SK-N-SH (cell line): ENCODE measurements around the gene DPAGT1. TPM values are rescaled to one million over a fixed set of nuclear protein-coding genes. Genes with fewer than 3 reads are reported as not detected.

Experiments
- CTCF ChIA-PET: fragments of 300-600, 350-600 bp; formaldehyde crosslinking; extraction: SDS; loops from one replicate; lab custom pipeline; 2021; lab: Yijun Ruan, JAX
- POLR2A ChIA-PET: fragments of 350-600 bp; sonication (Branson Sonifier 250); formaldehyde crosslinking; extraction: SDS; loops from one replicate; lab custom pipeline; 2020; ENCODE audit warnings: antibody characterized with exemption, inconsistent platforms; lab: Yijun Ruan, JAX
- DNase-seq: peaks from one replicate; pipeline ENCODE4 v3.0.0; 2012
- H2AFZ ChIP-seq: fragments of 200-600 bp; sonication (generic); 2 replicates; pipeline ENCODE4 v1.8.1; 2016; ENCODE audit warnings: antibody characterized with exemption, mild to moderate bottlenecking, low read depth
- H3F3A ChIP-seq: fragments of 200-600 bp; sonication (generic); replicated peaks from 2 replicates; pipeline ENCODE3; 2016; ENCODE audit warnings: antibody characterized with exemption, mild to moderate bottlenecking; ENCODE audit not compliant: insufficient read depth
- H3K27ac ChIP-seq, 2 experiments: fragments of 200-500 bp in 1 of 2; fragments of 200-600 bp in 1 of 2; sonication (Bioruptor generic) in 1 of 2; sonication (generic), shearing (Covaris generic) in 1 of 2; 2 replicates each; pipeline versions ENCODE4 v1.5.1 to v1.6.1; 2014 to 2016; ENCODE audit warnings: low read depth in 2 of 2, inconsistent platforms in 1 of 2, low read length in 1 of 2, mild to moderate bottlenecking in 1 of 2, mixed read lengths in 1 of 2
- H3K27me3 ChIP-seq: fragments of 200-600 bp; sonication (generic), shearing (Covaris generic); 2 replicates; pipeline ENCODE4 v1.6.1; 2016; ENCODE audit warnings: mixed run types; ENCODE audit not compliant: insufficient read depth
- H3K36me3 ChIP-seq, 2 experiments: fragments of 200-500 bp in 1 of 2; fragments of 200-600 bp in 1 of 2; sonication (Bioruptor generic) in 1 of 2; sonication (generic) in 1 of 2; replicated peaks in 1 of 2; 2 replicates each; pipeline versions ENCODE3 to v1.5.1; 2014 to 2016; ENCODE audit warnings: low read length in 1 of 2, mild to moderate bottlenecking in 1 of 2; ENCODE audit not compliant: insufficient read depth in 2 of 2, control insufficient read depth in 1 of 2
- H3K4me1 ChIP-seq, 2 experiments: fragments of 200-500 bp in 1 of 2; fragments of 200-600 bp in 1 of 2; sonication (Bioruptor generic) in 1 of 2; sonication (generic), shearing (Covaris generic) in 1 of 2; 2 replicates each; pipeline versions ENCODE4 v1.5.1 to v1.6.1; 2014 to 2016; ENCODE audit warnings: low read depth in 1 of 2, low read length in 1 of 2, mixed run types in 1 of 2; ENCODE audit not compliant: insufficient read depth in 2 of 2, control insufficient read depth in 1 of 2
- H3K4me2 ChIP-seq: fragments of 200-600 bp; sonication (generic), shearing (Covaris generic); 2 replicates; pipeline ENCODE4 v1.6.1; 2017; ENCODE audit warnings: mixed run types
- H3K4me3 ChIP-seq, 2 experiments: fragments of 200-500 bp in 1 of 2; fragments of 200-600 bp in 1 of 2; sonication (Bioruptor generic) in 1 of 2; sonication (generic), shearing (Covaris generic) in 1 of 2; 2 replicates each; pipeline versions ENCODE4 v1.5.1 to v1.8.1; 2014 to 2016; ENCODE audit warnings: low read depth in 2 of 2, inconsistent platforms in 1 of 2, low read length in 1 of 2, mild to moderate bottlenecking in 1 of 2, mixed read lengths in 1 of 2, moderate library complexity in 1 of 2
- H3K79me2 ChIP-seq: fragments of 200-600 bp; sonication (generic); 2 replicates; pipeline ENCODE4 v1.8.1; 2017; ENCODE audit warnings: mild to moderate bottlenecking; ENCODE audit not compliant: insufficient read depth
- H3K9ac ChIP-seq: fragments of 200-600 bp; sonication (generic); 2 replicates; pipeline ENCODE4 v1.6.1; 2017; ENCODE audit warnings: mixed run types
- H3K9me2 ChIP-seq: fragments of 200-600 bp; sonication (generic); 2 replicates; pipeline ENCODE4 v1.6.1; 2017; ENCODE audit warnings: mixed run types
- H3K9me3 ChIP-seq: fragments of 200-600 bp; sonication (generic); 2 replicates; pipeline ENCODE4 v1.6.1; 2017; ENCODE audit warnings: mixed run types, mild to moderate bottlenecking, moderate library complexity
- H4K20me1 ChIP-seq: fragments of 200-600 bp; sonication (generic); 2 replicates; pipeline ENCODE4 v1.6.1; 2017; ENCODE audit warnings: mild to moderate bottlenecking, mixed run types; ENCODE audit not compliant: insufficient read depth
- EZH2phosphoT487 ChIP-seq: fragments of 200-600 bp; sonication (generic); IDR thresholded peaks from 2 replicates; pipeline ENCODE4 v1.6.1; 2017; ENCODE audit warnings: low read depth, mixed run types, mild to moderate bottlenecking, antibody characterized with exemption, moderate library complexity, borderline replicate concordance
- FOSL2 ChIP-seq: IDR thresholded peaks from 2 replicates; pipeline ENCODE4 v1.4.0; 2012; ENCODE audit warnings: low read depth, mild to moderate bottlenecking, moderate library complexity, borderline replicate concordance
- FOXM1 ChIP-seq: IDR thresholded peaks from 2 replicates; pipeline ENCODE4 v1.4.0; 2012; ENCODE audit warnings: low read depth, mild to moderate bottlenecking
- GATA2 ChIP-seq: sonication (generic); formaldehyde crosslinking; IDR thresholded peaks from 2 replicates; pipeline ENCODE4 v1.5.0; 2020; ENCODE audit warnings: mild to moderate bottlenecking, missing genetic modification reagents
- JUND ChIP-seq: IDR thresholded peaks from 2 replicates; pipeline ENCODE4 v1.4.0; 2012
- MXI1 ChIP-seq: IDR thresholded peaks from 2 replicates; pipeline ENCODE4 v1.6.1; 2012; ENCODE audit warnings: mild to moderate bottlenecking, low read depth, low read length, improper control_type of control experiment
- NFIC ChIP-seq: IDR thresholded peaks from 2 replicates; pipeline ENCODE4 v1.4.0; 2012; ENCODE audit warnings: borderline replicate concordance
- NRF1 ChIP-seq: IDR thresholded peaks from 2 replicates; pipeline ENCODE4 v1.6.1; 2012; ENCODE audit warnings: low read depth, mild to moderate bottlenecking, low read length
- POLR2AphosphoS5 ChIP-seq: IDR thresholded peaks from 2 replicates; pipeline ENCODE4 v1.6.1; 2012; ENCODE audit warnings: low read depth, low read length
- RCOR1 ChIP-seq: fragments of 150-350 bp; IDR thresholded peaks from 2 replicates; pipeline ENCODE4 v1.6.1; 2017; ENCODE audit warnings: antibody characterized with exemption, low read length
- RFX5 ChIP-seq: IDR thresholded peaks from 2 replicates; pipeline ENCODE4 v1.6.1; 2012; ENCODE audit warnings: mild to moderate bottlenecking, improper control_type of control experiment, low read length
- RXRA ChIP-seq: IDR thresholded peaks from 2 replicates; pipeline ENCODE4 v1.4.0; 2012; ENCODE audit warnings: low read depth, mild to moderate bottlenecking, borderline replicate concordance
- SMC3 ChIP-seq: IDR thresholded peaks from 2 replicates; pipeline ENCODE4 v1.6.1; 2012; ENCODE audit warnings: low read depth, low read length, improper control_type of control experiment
- TCF12 ChIP-seq: IDR thresholded peaks from 2 replicates; pipeline ENCODE4 v1.4.0; 2012
- TEAD4 ChIP-seq: IDR thresholded peaks from 2 replicates; pipeline ENCODE4 v1.4.0; 2012; ENCODE audit warnings: mild to moderate bottlenecking, borderline replicate concordance; ENCODE audit not compliant: insufficient read depth
- YY1 ChIP-seq: IDR thresholded peaks from 2 replicates; pipeline ENCODE4 v1.4.0; 2012; ENCODE audit warnings: low read depth, mild to moderate bottlenecking
- WGBS: methylation state at CpG from one replicate; pipeline ENCODE4 v1.1.6; 2017; ENCODE audit warnings: low lambda C conversion rate; 5-methylcytosine and 5-hydroxymethylcytosine counted together
- polyA plus RNA-seq, 3 experiments: library from polyadenylated mRNA; depleted of rRNA; stranded (reverse); fragments of >200 nt; gene quantifications; 2 replicates each; pipeline ENCODE4 v1.2.3, GENCODE V29; 2012
- TF ChIP-seq, protein P1 (sequence below): fragments of 150-350 bp; IDR thresholded peaks from 2 replicates; pipeline ENCODE4 v1.6.1; 2017; ENCODE audit warnings: antibody characterized with exemption, low read length, low read depth, borderline replicate concordance
- TF ChIP-seq, protein P2 (sequence below): IDR thresholded peaks from 2 replicates; pipeline ENCODE4 v1.4.0; 2012; ENCODE audit warnings: low read depth
- TF ChIP-seq, protein P3 (sequence below): IDR thresholded peaks from 2 replicates; pipeline ENCODE4; 2012
- TF ChIP-seq, protein P4 (sequence below): fragments of 200-600 bp; sonication (generic); IDR thresholded peaks from 2 replicates; pipeline ENCODE4 v1.6.1; 2017; ENCODE audit warnings: antibody characterized with exemption, mild to moderate bottlenecking, moderate library complexity

DPAGT1 gene
- polyA plus RNA-seq, 1 of the 3 experiments (the other 2 are of a cell fraction), result 99.5 TPM

DNA sequence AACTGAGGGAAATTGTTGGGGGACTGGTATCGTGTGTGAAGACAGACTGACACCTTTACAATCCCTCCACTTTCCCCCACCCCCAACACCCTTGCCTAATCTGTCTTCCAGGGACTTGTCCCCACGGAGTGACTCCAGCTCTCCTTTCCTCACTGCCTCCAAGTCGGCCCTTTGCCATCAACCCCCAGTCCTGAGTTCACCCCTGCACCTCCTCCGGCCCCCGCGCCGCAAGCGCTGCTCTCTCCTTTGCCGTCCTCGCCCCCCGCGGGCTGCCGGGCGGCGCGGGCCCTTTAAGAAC lies 47.0 kb upstream of the DPAGT1 start:
- POLR2A ChIA-PET, result interaction anchor here (1.0 kb wide), 1 partner anchor 8 kb away, joined by 3 read pairs; no protein-coding TSS in a partner anchor
- no peak overlapping the region for H3K27ac ChIP-seq
- WGBS, result 3% methylated on average over 16 of the region's 16 CpGs
- no peaks in the 10 kb centered on the region for H3K9me3 ChIP-seq
- H3K36me3 ChIP-seq, result no peaks in the 10 kb centered on the region
- CTCF ChIA-PET, result interaction anchor here (0.7 to 2.5 kb wide), 8 partner anchors 9 to 191 kb away, joined by 3 to 11 read pairs (median 5); partner anchors contain the start of genes C2CD2L and DPAGT1
- H3K9ac ChIP-seq, result peak overlapping the region; percentile 49; the same call in 1 of the 2 replicates
- H4K20me1 ChIP-seq, result no peaks in the 10 kb centered on the region
- H3F3A ChIP-seq, result no peaks in the 10 kb centered on the region
- no peak for DNase-seq
- no peaks in the 10 kb centered on the region for H3K79me2 ChIP-seq
- no peaks in the 10 kb centered on the region for H3K9me2 ChIP-seq
- peak overlapping the region; percentile 90 for H2AFZ ChIP-seq
- peaks cover 0 to 13% of the 10 kb centered on the region in 2 experiments; a peak in 1 of 4 replicates for H3K4me1 ChIP-seq
- TF ChIP-seq, protein P1, sequence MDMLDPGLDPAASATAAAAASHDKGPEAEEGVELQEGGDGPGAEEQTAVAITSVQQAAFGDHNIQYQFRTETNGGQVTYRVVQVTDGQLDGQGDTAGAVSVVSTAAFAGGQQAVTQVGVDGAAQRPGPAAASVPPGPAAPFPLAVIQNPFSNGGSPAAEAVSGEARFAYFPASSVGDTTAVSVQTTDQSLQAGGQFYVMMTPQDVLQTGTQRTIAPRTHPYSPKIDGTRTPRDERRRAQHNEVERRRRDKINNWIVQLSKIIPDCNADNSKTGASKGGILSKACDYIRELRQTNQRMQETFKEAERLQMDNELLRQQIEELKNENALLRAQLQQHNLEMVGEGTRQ, result no peak
- peak overlapping the region; percentile 67 to 73 for H3K4me3 ChIP-seq
- no peaks in the 10 kb centered on the region for H3K27me3 ChIP-seq
- H3K4me2 ChIP-seq, result peak overlapping the region; percentile 91

DNA sequence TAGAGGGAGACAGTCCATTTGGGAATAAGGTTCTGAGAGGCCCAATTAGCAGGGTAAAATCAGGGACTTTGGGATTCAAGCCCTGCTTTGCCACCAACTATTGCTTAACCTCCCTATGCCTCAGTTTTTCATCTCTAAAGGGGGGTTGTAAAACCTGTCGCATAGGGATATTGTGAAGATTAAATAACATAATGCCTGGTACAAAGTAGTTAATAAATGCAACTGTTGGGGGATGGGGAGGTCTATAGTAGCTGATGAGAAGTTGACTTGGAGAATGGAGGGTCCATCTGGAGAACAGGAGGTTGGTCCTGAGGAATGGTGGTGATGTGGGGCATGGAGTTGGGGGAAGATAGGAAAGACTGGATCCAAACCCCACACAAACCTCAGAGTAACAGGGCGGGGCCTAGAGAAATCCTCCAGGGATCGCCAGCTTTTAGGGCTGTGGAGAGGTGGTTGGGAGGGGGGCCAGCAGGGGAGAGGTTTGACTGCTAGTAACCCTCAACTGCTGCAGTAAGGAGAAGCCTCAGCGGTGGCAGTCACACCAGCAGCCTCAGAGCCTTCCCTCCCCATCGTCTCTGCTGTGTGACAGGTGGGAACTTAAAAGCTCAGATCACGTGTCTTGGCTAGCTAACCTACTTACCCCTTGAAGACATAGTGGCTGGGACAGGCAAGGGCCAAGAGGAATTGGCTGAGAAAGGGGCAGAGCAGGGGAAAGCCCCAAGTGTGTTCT lies 46.1 kb upstream of the DPAGT1 start:
- Histone ChIP-seq H3K4me3 (no peak overlapping the region), H3K9me2 (no peaks in the 10 kb centered on the region), H3K9me3 (no peaks in the 10 kb centered on the region), H3K79me2 (no peaks in the 10 kb centered on the region), H3K4me1 (peaks cover 0 to 13% of the 10 kb centered on the region in 2 experiments; a peak in 1 of 4 replicates), H3K9ac (no peak overlapping the region), H4K20me1 (no peaks in the 10 kb centered on the region), H3K4me2 (no peak overlapping the region), H3F3A (no peaks in the 10 kb centered on the region), H3K36me3 (no peaks in the 10 kb centered on the region), H2AFZ (no peak overlapping the region), H3K27me3 (no peaks in the 10 kb centered on the region), H3K27ac (no peak overlapping the region)
- ChIA-PET POLR2A (interaction anchor here (0.6 kb wide), 1 partner anchor 227 kb away, joined by 4 read pairs; no protein-coding TSS in a partner anchor), CTCF (interaction anchor here (0.6 to 2.5 kb wide), 7 partner anchors 10 to 192 kb away, joined by 3 to 11 read pairs (median 6); partner anchors contain the start of gene C2CD2L)
- DNase-seq, result no peak
- TF ChIP-seq, protein P2, sequence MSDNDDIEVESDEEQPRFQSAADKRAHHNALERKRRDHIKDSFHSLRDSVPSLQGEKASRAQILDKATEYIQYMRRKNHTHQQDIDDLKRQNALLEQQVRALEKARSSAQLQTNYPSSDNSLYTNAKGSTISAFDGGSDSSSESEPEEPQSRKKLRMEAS, result no peak
- TF ChIP-seq FOSL2, result no peak
- no peak for TF ChIP-seq GATA2
- no peak for TF ChIP-seq RFX5
- no peak for TF ChIP-seq YY1
- no peak for TF ChIP-seq RXRA
- no peak for TF ChIP-seq POLR2AphosphoS5
- TF ChIP-seq FOXM1, result no peak
- TF ChIP-seq JUND, result no peak
- TF ChIP-seq SMC3, result no peak
- no peak for TF ChIP-seq TEAD4
- no peak for TF ChIP-seq TCF12
- TF ChIP-seq, protein P3, sequence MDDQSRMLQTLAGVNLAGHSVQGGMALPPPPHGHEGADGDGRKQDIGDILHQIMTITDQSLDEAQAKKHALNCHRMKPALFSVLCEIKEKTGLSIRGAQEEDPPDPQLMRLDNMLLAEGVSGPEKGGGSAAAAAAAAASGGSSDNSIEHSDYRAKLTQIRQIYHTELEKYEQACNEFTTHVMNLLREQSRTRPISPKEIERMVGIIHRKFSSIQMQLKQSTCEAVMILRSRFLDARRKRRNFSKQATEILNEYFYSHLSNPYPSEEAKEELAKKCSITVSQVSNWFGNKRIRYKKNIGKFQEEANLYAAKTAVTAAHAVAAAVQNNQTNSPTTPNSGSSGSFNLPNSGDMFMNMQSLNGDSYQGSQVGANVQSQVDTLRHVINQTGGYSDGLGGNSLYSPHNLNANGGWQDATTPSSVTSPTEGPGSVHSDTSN, result no peak
- TF ChIP-seq MXI1, result no peak
- TF ChIP-seq EZH2phosphoT487, result no peak
- TF ChIP-seq NFIC, result no peak
- TF ChIP-seq NRF1, result no peak
- TF ChIP-seq RCOR1, result no peak
- TF ChIP-seq, protein P4, sequence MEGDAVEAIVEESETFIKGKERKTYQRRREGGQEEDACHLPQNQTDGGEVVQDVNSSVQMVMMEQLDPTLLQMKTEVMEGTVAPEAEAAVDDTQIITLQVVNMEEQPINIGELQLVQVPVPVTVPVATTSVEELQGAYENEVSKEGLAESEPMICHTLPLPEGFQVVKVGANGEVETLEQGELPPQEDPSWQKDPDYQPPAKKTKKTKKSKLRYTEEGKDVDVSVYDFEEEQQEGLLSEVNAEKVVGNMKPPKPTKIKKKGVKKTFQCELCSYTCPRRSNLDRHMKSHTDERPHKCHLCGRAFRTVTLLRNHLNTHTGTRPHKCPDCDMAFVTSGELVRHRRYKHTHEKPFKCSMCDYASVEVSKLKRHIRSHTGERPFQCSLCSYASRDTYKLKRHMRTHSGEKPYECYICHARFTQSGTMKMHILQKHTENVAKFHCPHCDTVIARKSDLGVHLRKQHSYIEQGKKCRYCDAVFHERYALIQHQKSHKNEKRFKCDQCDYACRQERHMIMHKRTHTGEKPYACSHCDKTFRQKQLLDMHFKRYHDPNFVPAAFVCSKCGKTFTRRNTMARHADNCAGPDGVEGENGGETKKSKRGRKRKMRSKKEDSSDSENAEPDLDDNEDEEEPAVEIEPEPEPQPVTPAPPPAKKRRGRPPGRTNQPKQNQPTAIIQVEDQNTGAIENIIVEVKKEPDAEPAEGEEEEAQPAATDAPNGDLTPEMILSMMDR, result no peak
- TF ChIP-seq, protein P1, result no peak
- WGBS, result 88% methylated on average over 6 of the region's 6 CpGs
